Neural cell (in vitro differentiated cells): ENCODE data around the gene FBXO3. TPM values are rescaled to one million over a fixed set of nuclear protein-coding genes. Genes with fewer than 3 reads are reported as not detected.
"Not testable (repeated sequence)": the region's sequence is repeated elsewhere in the genome, so short reads cannot be mapped to it uniquely, and the experiment has no call there.

ENCODE experiments used
- H2AFZ ChIP-seq: fragments of 200-600, 300-800 bp; sonication (generic), shearing (Covaris generic); 2 replicates; pipeline ENCODE4 v1.6.0; 2014; ENCODE audit warnings: low read depth, mild to moderate bottlenecking, antibody characterized with exemption, low read length, moderate library complexity
- H3F3A ChIP-seq: fragments of 200-600 bp; shearing (Covaris generic); 2 replicates; pipeline ENCODE4 v1.6.1; 2016; ENCODE audit warnings: mild to moderate bottlenecking, moderate library complexity, mixed read lengths, antibody characterized with exemption, low read length; ENCODE audit not compliant: insufficient read depth, poor library complexity, severe bottlenecking
- H3K27ac ChIP-seq: fragments of 200-600, 300-800 bp; sonication (generic), shearing (Covaris generic); 2 replicates; pipeline ENCODE4 v1.5.1; 2014; ENCODE audit warnings: mild to moderate bottlenecking, low read length, moderate library complexity
- H3K27me3 ChIP-seq: fragments of 300-800, 200-600 bp; sonication (generic), shearing (Covaris generic); 2 replicates; pipeline ENCODE4 v1.6.0; 2014; ENCODE audit warnings: mild to moderate bottlenecking, low read depth, low read length, moderate library complexity; ENCODE audit not compliant: insufficient read depth
- H3K36me3 ChIP-seq: fragments of 300-800, 200-600 bp; sonication (generic), shearing (Covaris generic); 2 replicates; pipeline ENCODE4 v1.5.1; 2014; ENCODE audit warnings: mild to moderate bottlenecking, antibody characterized with exemption, low read length, moderate library complexity; ENCODE audit not compliant: insufficient read depth
- H3K4me2 ChIP-seq: fragments of 300-800, 200-600 bp; sonication (generic), shearing (Covaris generic); 2 replicates; pipeline ENCODE4 v1.6.0; 2014; ENCODE audit warnings: mild to moderate bottlenecking, low read length
- H3K4me3 ChIP-seq: fragments of 300-800, 200-600 bp; sonication (generic), shearing (Covaris generic); 2 replicates; pipeline ENCODE4 v1.5.1; 2014; ENCODE audit warnings: mild to moderate bottlenecking, low read length, moderate library complexity
- H3K79me2 ChIP-seq: fragments of 200-600 bp; shearing (Covaris generic); replicated peaks from 2 replicates; pipeline ENCODE4 v1.6.0; 2014; ENCODE audit warnings: mild to moderate bottlenecking, low read length, moderate library complexity; ENCODE audit not compliant: insufficient read depth
- H3K9ac ChIP-seq: fragments of 300-800, 200-600 bp; sonication (generic), shearing (Covaris generic); 2 replicates; pipeline ENCODE4 v1.6.1; 2016; ENCODE audit warnings: mild to moderate bottlenecking, low read length, mixed read lengths
- H3K9me2 ChIP-seq: fragments of 200-600 bp; shearing (Covaris generic); 2 replicates; pipeline ENCODE4 v1.6.1; 2016; ENCODE audit warnings: mild to moderate bottlenecking, low read length, mixed read lengths; ENCODE audit not compliant: insufficient read depth
- H3K9me3 ChIP-seq: fragments of 200-600, 300-800 bp; sonication (generic), shearing (Covaris generic); 2 replicates; pipeline ENCODE4 v1.6.1; 2016; ENCODE audit warnings: mild to moderate bottlenecking, mixed run types, low read length, moderate library complexity, mixed read lengths
- H4K20me1 ChIP-seq: fragments of 200-600 bp; shearing (Covaris generic); 2 replicates; pipeline ENCODE4 v1.6.1; 2016; ENCODE audit warnings: mild to moderate bottlenecking, mixed run types; ENCODE audit not compliant: insufficient read depth
- EP300 ChIP-seq: fragments of 450-650 bp; conservative IDR thresholded peaks from 2 replicates; pipeline ENCODE4 v1.6.1; 2014; ENCODE audit warnings: antibody characterized with exemption, mild to moderate bottlenecking, moderate library complexity; ENCODE audit not compliant: poor library complexity, severe bottlenecking
- EZH2 ChIP-seq: fragments of 200-600, 300-800 bp; shearing (Covaris generic), sonication (generic); IDR thresholded peaks from 2 replicates; pipeline ENCODE4 v1.6.1; 2014; ENCODE audit warnings: antibody characterized with exemption, low read length, borderline replicate concordance, mild to moderate bottlenecking; ENCODE audit not compliant: insufficient read depth, poor library complexity, severe bottlenecking
- MXI1 ChIP-seq: fragments of 450-650 bp; conservative IDR thresholded peaks from 2 replicates; pipeline ENCODE4 v1.6.1; 2014; ENCODE audit warnings: antibody characterized with exemption, mild to moderate bottlenecking; ENCODE audit not compliant: poor library complexity, severe bottlenecking
- POLR2AphosphoS5 ChIP-seq: IDR thresholded peaks from 2 replicates; pipeline ENCODE4 v1.6.1; 2012
- RAD21 ChIP-seq: fragments of 450-650 bp; conservative IDR thresholded peaks from 2 replicates; pipeline ENCODE4 v1.6.1; 2014; ENCODE audit warnings: antibody characterized with exemption, mild to moderate bottlenecking, moderate library complexity
- SMC3 ChIP-seq: fragments of 450-650 bp; conservative IDR thresholded peaks from 2 replicates; pipeline ENCODE4 v1.6.1; 2014; ENCODE audit warnings: antibody characterized with exemption, mild to moderate bottlenecking, moderate library complexity; ENCODE audit not compliant: poor library complexity
- TAF1 ChIP-seq: IDR thresholded peaks from 2 replicates; pipeline ENCODE4 v1.6.1; 2012; ENCODE audit warnings: low read depth
- polyA plus RNA-seq: library from polyadenylated mRNA; depleted of rRNA; stranded (reverse); fragments of >200 nt; gene quantifications from 2 replicates; pipeline ENCODE4 v1.2.3, GENCODE V29; 2014
- TF ChIP-seq, protein P1 (sequence below): fragments of 450-650 bp; IDR thresholded peaks from 2 replicates; pipeline ENCODE4 v1.5.1; 2014; ENCODE audit warnings: antibody characterized with exemption, mild to moderate bottlenecking, moderate library complexity; ENCODE audit not compliant: poor library complexity, severe bottlenecking
- TF ChIP-seq, protein P2 (sequence below): IDR thresholded peaks from 2 replicates; pipeline ENCODE4 v1.6.1; 2012; ENCODE audit warnings: borderline replicate concordance

Gene FBXO3
- polyA plus RNA-seq, 1 donor from 2014 or later, result 115 TPM

- TF ChIP-seq MXI1 (no peak), SMC3 (no peak), POLR2AphosphoS5 (no peak), RAD21 (no peak), EP300 (no peak), TAF1 (no peak), EZH2 (no peak)
- TF ChIP-seq, protein P1, sequence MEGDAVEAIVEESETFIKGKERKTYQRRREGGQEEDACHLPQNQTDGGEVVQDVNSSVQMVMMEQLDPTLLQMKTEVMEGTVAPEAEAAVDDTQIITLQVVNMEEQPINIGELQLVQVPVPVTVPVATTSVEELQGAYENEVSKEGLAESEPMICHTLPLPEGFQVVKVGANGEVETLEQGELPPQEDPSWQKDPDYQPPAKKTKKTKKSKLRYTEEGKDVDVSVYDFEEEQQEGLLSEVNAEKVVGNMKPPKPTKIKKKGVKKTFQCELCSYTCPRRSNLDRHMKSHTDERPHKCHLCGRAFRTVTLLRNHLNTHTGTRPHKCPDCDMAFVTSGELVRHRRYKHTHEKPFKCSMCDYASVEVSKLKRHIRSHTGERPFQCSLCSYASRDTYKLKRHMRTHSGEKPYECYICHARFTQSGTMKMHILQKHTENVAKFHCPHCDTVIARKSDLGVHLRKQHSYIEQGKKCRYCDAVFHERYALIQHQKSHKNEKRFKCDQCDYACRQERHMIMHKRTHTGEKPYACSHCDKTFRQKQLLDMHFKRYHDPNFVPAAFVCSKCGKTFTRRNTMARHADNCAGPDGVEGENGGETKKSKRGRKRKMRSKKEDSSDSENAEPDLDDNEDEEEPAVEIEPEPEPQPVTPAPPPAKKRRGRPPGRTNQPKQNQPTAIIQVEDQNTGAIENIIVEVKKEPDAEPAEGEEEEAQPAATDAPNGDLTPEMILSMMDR, result no peak
- TF ChIP-seq, protein P2, sequence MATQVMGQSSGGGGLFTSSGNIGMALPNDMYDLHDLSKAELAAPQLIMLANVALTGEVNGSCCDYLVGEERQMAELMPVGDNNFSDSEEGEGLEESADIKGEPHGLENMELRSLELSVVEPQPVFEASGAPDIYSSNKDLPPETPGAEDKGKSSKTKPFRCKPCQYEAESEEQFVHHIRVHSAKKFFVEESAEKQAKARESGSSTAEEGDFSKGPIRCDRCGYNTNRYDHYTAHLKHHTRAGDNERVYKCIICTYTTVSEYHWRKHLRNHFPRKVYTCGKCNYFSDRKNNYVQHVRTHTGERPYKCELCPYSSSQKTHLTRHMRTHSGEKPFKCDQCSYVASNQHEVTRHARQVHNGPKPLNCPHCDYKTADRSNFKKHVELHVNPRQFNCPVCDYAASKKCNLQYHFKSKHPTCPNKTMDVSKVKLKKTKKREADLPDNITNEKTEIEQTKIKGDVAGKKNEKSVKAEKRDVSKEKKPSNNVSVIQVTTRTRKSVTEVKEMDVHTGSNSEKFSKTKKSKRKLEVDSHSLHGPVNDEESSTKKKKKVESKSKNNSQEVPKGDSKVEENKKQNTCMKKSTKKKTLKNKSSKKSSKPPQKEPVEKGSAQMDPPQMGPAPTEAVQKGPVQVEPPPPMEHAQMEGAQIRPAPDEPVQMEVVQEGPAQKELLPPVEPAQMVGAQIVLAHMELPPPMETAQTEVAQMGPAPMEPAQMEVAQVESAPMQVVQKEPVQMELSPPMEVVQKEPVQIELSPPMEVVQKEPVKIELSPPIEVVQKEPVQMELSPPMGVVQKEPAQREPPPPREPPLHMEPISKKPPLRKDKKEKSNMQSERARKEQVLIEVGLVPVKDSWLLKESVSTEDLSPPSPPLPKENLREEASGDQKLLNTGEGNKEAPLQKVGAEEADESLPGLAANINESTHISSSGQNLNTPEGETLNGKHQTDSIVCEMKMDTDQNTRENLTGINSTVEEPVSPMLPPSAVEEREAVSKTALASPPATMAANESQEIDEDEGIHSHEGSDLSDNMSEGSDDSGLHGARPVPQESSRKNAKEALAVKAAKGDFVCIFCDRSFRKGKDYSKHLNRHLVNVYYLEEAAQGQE, result no peak
- H3K9me2 ChIP-seq, result no peaks in the 10 kb centered on the region
- H3F3A ChIP-seq, result no peaks in the 10 kb centered on the region
- no peak overlapping the region for H3K4me2 ChIP-seq
- H2AFZ ChIP-seq, result no peak overlapping the region
- no peak overlapping the region for H3K9ac ChIP-seq
- no peaks in the 10 kb centered on the region for H3K27me3 ChIP-seq
- H3K79me2 ChIP-seq, result no peaks in the 10 kb centered on the region
- no peak overlapping the region for H3K27ac ChIP-seq
- no peak overlapping the region for H3K4me3 ChIP-seq
- no peaks in the 10 kb centered on the region for H3K9me3 ChIP-seq
- no peaks in the 10 kb centered on the region for H4K20me1 ChIP-seq
- peaks cover 15% of the 10 kb centered on the region for H3K36me3 ChIP-seq
These were observed 64.9 kb downstream of the FBXO3 start for GRCh38 chr11:33709466-33709865.

GRCh38 chr11:33708985-33709384, 65.3 kb downstream of the FBXO3 start:
- Histone ChIP-seq H3F3A (no peaks in the 10 kb centered on the region), H3K9me2 (no peaks in the 10 kb centered on the region), H3K4me2 (no peak overlapping the region), H4K20me1 (no peaks in the 10 kb centered on the region), H3K4me3 (no peak overlapping the region), H3K36me3 (peaks cover 15% of the 10 kb centered on the region), H3K27me3 (no peaks in the 10 kb centered on the region), H3K79me2 (no peaks in the 10 kb centered on the region), H3K27ac (no peak overlapping the region), H3K9ac (no peak overlapping the region), H3K9me3 (no peaks in the 10 kb centered on the region), H2AFZ (no peak overlapping the region)
- TF ChIP-seq, protein P2, result no peak
- TF ChIP-seq EZH2, result no peak
- no peak for TF ChIP-seq RAD21
- no peak for TF ChIP-seq POLR2AphosphoS5
- TF ChIP-seq, protein P1, result no peak
- no peak for TF ChIP-seq SMC3
- TF ChIP-seq MXI1, result no peak
- TF ChIP-seq EP300, result no peak
- TF ChIP-seq TAF1, result no peak

GRCh38 chr11:33707831-33708230, 66.5 kb downstream of the FBXO3 start:
- H3K9me3 ChIP-seq, H3K9me2 ChIP-seq, H3K79me2 ChIP-seq, H2AFZ ChIP-seq, H3K27me3 ChIP-seq, H4K20me1 ChIP-seq, H3F3A ChIP-seq, H3K4me2 ChIP-seq, H3K9ac ChIP-seq, H3K4me3 ChIP-seq, H3K27ac ChIP-seq: not testable (repeated sequence)
- H3K36me3 ChIP-seq, result peaks cover 15% of the 10 kb centered on the region
